ENCODE results near the gene QRICH2. TPM values are rescaled to one million over a fixed set of nuclear protein-coding genes. Genes with fewer than 3 reads are reported as not detected.
A peak's percentile ranks its signal among the peaks of the same experiment; 100 is the strongest.

The QRICH2 gene
- total and polyA plus RNA-seq, 9 of the 15 experiments (the other 6 are each of a cell fraction or from before 2014, with no cell fraction given), result 0.03 to 1.6 (median 0.81) TPM

DNA sequence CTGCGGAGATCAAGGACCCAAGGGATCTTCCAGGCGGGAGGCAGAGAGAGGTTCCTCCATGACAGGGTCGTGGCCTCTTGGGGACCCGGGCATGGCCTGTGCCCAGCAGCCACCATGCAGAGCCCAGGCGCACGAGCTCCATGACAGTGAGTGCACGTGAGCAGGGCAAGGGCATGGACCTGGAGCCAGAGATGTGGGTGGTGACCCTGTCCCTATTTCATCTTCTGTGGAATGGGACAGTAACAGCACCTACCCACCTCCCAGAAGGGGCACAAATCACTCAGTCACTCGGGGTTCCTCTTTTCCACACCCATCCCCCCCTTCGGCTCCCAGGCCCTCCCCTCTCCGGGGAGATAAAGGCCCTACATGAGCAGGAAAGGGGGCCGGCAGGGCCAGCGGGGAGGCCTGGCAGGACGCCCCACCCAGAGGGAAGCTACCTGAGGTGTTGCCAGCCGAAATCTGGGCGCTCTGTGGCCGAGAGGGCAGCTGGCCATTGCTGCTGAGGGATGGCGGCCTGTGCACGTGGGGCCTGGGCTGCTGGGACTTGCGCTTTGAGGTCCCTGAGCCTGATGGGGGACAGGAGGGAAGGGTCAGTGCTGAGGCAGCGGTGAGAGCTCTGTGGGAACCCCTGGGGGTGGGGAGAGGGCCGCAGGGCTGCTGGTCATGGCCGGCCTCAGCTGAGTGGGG is 32.6 kb downstream of the QRICH2 start (continued):
- TF ChIP-seq MAFG (tag; conservative IDR thresholded peaks at IDR 0.05) (no peak), ZNF717 (CRISPR knock-in tag; IDR thresholded peaks at IDR 0.05) (no peak), NFIC (IDR thresholded peaks at IDR 0.05) (no peak), TEAD4 (IDR thresholded peaks at IDR 0.05; ENCODE audit: low read length) (no peak), TEAD4 (CRISPR knock-in tag; IDR thresholded peaks at IDR 0.05; ENCODE audit: borderline replicate concordance) (no peak; the same call in 1 of the 2 replicates), CSDE1 (IDR thresholded peaks at IDR 0.05) (no peak), RUNX1 (IDR thresholded peaks at IDR 0.05; ENCODE audit: low read depth) (no peak), GATA2 (CRISPR knock-in tag; IDR thresholded peaks at IDR 0.05) (no peak), EWSR1 (IDR thresholded peaks at IDR 0.05; ENCODE audit: borderline replicate concordance, low read depth, partially characterized antibody) (no peak), ZBTB33 (CRISPR knock-in tag; IDR thresholded peaks at IDR 0.05) (peak; percentile 96), POLR2G (IDR thresholded peaks at IDR 0.05; ENCODE audit: low read depth, low read length) (peak; percentile 55; the same call in 1 of the 2 replicates), ZFX (CRISPR knock-in tag; IDR thresholded peaks at IDR 0.05) (0 out of 2 replicates have a peak, but pooled peaks have one; percentile 28), NEUROD1 (IDR thresholded peaks at IDR 0.05; ENCODE audit: borderline replicate concordance, low read depth, low read length, partially characterized antibody) (no peak), ILK (tag; IDR thresholded peaks at IDR 0.05; ENCODE audit: borderline replicate concordance, low read depth) (no peak), ZNF589 (CRISPR knock-in tag; IDR thresholded peaks at IDR 0.05; ENCODE audit: low read depth) (no peak)

Measured in K562 (cell line).